CD4-positive, alpha-beta T cell (primary cell): ENCODE data around the gene BCL6B. TPM values are rescaled to one million over a fixed set of nuclear protein-coding genes. Genes with fewer than 3 reads are reported as not detected.

Experiments used
- ATAC-seq: fragments of 200-7000 bp; cut with Tn5 transposase; one replicate; pipeline ENCODE4 v1.10.0; 2022; ENCODE audit warnings: mild to moderate bottlenecking; ENCODE audit not compliant: poor library complexity
- CTCF ChIA-PET: fragments of 350-600 bp; sonication (Branson Sonifier 250); formaldehyde crosslinking; loops from one replicate; lab custom pipeline; 2021; ENCODE audit warnings: antibody characterized with exemption, inconsistent platforms; lab: Charles Lee
- POLR2A ChIA-PET: fragments of 350-600 bp; sonication (Branson Sonifier 250); formaldehyde crosslinking; loops from one replicate; lab custom pipeline; 2021; ENCODE audit warnings: antibody characterized with exemption, inconsistent platforms; lab: Charles Lee
- DNase-seq, 14 experiments: peaks; one replicate each; pipeline ENCODE4 v3.0.0-alpha.2; 2013 to 2020; ENCODE audit warnings: mixed read lengths in 2 of 14
- H3K27ac ChIP-seq, 2 donors: one replicate each; pipeline versions ENCODE4 v1.5.1 to v1.7.0; 2013; ENCODE audit warnings: low read length in 2 of 2, low read depth in 1 of 2, mild to moderate bottlenecking in 1 of 2
- H3K27me3 ChIP-seq, 2 experiments: 1 replicate in 1 of 2; 2 replicates in 1 of 2; pipeline versions ENCODE4 v1.6.1 to v1.7.0; 2013; ENCODE audit warnings: low read length in 2 of 2, control low read depth in 1 of 2, mild to moderate bottlenecking in 1 of 2, moderate library complexity in 1 of 2; ENCODE audit not compliant: insufficient read depth in 2 of 2, control insufficient read depth in 1 of 2
- H3K36me3 ChIP-seq: one replicate; pipeline ENCODE4 v1.6.1; 2013; ENCODE audit warnings: low read length, control low read depth; ENCODE audit not compliant: insufficient read depth
- H3K4me1 ChIP-seq: one replicate; pipeline ENCODE4 v1.6.1; 2013; ENCODE audit warnings: low read length, control low read depth; ENCODE audit not compliant: insufficient read depth
- H3K4me3 ChIP-seq: one replicate; pipeline ENCODE4 v1.5.1; 2013; ENCODE audit warnings: mild to moderate bottlenecking, low read length, moderate library complexity
- H3K9me3 ChIP-seq, 2 experiments: 1 replicate in 1 of 2; 2 replicates in 1 of 2; pipeline versions ENCODE4 v1.6.1 to v1.7.0; 2013; ENCODE audit warnings: low read length in 2 of 2, mild to moderate bottlenecking in 2 of 2, control low read depth in 1 of 2, moderate library complexity in 1 of 2; ENCODE audit not compliant: control insufficient read depth in 1 of 2, insufficient read depth in 1 of 2
- H3K27ac Mint-ChIP-seq: one replicate; pipeline ENCODE4 v1.8.0; 2020; ENCODE audit warnings: mixed read lengths
- H3K27me3 Mint-ChIP-seq: one replicate; pipeline ENCODE4 v1.8.0; 2021; ENCODE audit warnings: mixed read lengths
- H3K36me3 Mint-ChIP-seq: one replicate; pipeline ENCODE4 v1.8.0; 2021; ENCODE audit warnings: low read depth, mixed read lengths
- H3K4me1 Mint-ChIP-seq: one replicate; pipeline ENCODE4 v1.8.0; 2021; ENCODE audit warnings: low read depth, mixed read lengths
- H3K4me3 Mint-ChIP-seq: one replicate; pipeline ENCODE4 v1.8.0; 2020; ENCODE audit warnings: mild to moderate bottlenecking, mixed read lengths
- H3K9me3 Mint-ChIP-seq: one replicate; pipeline ENCODE4 v1.8.0; 2020; ENCODE audit warnings: mixed read lengths
- intact Hi-C, 2 experiments: fragments of 100-400 bp; cut with DNase I in 1 of 2; cut with micrococcal nuclease in 1 of 2; formaldehyde crosslinking; loops; one replicate each; pipeline versions ENCODE4 v1.15.1 to v1.9.0; 2023 to 2025; cut with DNase I, micrococcal nuclease
- total RNA-seq, 174 experiments: library from RNA in 2 of 174; stranded (reverse) in 2 of 174; gene quantifications; one replicate each; pipeline ENCODE4 v1.2.3 and lab custom pipeline; 2021 to 2026
- TF ChIP-seq, protein P1 (sequence below): fragments of 200-600 bp; IDR thresholded peaks from one replicate; pipeline ENCODE4 v1.8.0; 2022; ENCODE audit warnings: antibody characterized with exemption, mild to moderate bottlenecking

BCL6B gene
- total RNA-seq, 2 experiments from 2014 or later = not detected

DNA sequence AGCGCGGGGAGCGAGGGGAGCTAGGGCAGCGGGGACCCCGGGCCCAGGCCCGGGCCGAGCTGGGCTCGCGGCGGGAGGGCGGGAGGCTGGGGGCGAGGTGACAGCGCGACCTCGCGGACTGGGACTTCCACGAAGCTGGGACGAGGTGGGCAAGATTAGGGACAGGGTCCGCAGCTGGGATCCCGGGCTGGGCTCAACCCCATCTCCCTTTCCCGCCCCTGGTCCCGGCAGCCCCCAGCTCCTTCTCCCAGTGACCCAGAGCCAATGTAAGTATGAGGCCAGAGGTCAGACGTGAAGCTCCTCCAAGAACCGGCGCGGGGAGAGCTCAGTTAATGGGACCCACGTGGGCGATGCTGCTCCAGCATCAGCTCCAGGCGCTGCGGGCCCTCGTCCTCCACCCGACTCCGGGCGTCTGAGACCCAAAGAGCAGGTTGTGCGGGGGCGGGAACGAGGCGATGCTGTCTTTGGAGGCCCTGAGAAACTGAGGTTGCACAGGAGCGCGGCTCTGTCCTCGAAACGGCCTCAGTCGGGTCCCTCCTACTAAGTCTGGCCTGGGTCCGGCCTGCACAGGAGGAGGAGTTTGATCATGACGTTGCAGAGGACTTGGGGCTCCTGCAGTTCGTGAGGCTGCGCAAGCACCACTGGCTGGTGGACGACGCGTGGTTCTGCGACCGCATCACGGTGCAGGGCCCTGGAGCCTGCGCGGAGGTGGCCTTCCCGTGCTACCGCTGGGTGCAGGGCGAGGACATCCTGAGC lies 26.4 kb upstream of the BCL6B start:
- Histone ChIP-seq H3K27me3 (no peaks in the 10 kb centered on the region), H3K9me3 (no peaks in the 10 kb centered on the region), H3K4me3 (no peak overlapping the region), H3K36me3 (peaks cover 44% of the 10 kb centered on the region), H3K27ac (no peak overlapping the region), H3K4me1 (peaks cover 3% of the 10 kb centered on the region)
- H3K27me3 Mint-ChIP-seq = no peaks in the 10 kb centered on the region
- no peak for DNase-seq
- H3K27ac Mint-ChIP-seq = peak overlapping the region; percentile 40
- TF ChIP-seq, protein P1, sequence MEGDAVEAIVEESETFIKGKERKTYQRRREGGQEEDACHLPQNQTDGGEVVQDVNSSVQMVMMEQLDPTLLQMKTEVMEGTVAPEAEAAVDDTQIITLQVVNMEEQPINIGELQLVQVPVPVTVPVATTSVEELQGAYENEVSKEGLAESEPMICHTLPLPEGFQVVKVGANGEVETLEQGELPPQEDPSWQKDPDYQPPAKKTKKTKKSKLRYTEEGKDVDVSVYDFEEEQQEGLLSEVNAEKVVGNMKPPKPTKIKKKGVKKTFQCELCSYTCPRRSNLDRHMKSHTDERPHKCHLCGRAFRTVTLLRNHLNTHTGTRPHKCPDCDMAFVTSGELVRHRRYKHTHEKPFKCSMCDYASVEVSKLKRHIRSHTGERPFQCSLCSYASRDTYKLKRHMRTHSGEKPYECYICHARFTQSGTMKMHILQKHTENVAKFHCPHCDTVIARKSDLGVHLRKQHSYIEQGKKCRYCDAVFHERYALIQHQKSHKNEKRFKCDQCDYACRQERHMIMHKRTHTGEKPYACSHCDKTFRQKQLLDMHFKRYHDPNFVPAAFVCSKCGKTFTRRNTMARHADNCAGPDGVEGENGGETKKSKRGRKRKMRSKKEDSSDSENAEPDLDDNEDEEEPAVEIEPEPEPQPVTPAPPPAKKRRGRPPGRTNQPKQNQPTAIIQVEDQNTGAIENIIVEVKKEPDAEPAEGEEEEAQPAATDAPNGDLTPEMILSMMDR = no peak
- H3K36me3 Mint-ChIP-seq = peaks cover 53% of the 10 kb centered on the region
- H3K9me3 Mint-ChIP-seq = no peaks in the 10 kb centered on the region
- intact Hi-C loops = no loop called here
- ATAC-seq = no peak
- ChIA-PET CTCF (no interaction called here), POLR2A (interaction anchor here (0.6 kb wide), 1 partner anchor 134 kb away, joined by 3 read pairs; no protein-coding TSS in a partner anchor)
- no peaks in the 10 kb centered on the region for H3K4me1 Mint-ChIP-seq
- no peak overlapping the region for H3K4me3 Mint-ChIP-seq

DNA sequence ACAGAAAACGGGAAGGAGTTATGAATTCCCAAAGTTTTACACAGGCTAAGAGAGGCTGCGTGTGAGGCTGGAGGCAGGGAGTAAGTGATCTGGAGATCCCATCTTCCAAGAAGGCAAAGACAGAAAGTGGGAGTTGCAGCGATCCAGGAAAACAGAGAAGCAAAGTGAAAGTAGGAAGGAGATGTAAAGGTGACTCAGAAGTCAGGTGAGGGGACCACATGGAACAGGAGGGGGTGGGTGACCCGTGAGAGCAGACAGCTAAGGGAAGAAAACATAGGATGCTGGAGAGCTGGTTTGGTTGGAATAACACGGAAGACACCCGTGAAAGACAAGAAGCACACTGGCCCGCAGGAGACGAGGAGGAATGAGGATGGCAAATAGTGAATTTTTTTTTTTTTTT lies 25.7 kb upstream of the BCL6B start:
- H3K36me3 Mint-ChIP-seq = peaks cover 60% of the 10 kb centered on the region
- no peak overlapping the region for H3K4me3 Mint-ChIP-seq

DNA sequence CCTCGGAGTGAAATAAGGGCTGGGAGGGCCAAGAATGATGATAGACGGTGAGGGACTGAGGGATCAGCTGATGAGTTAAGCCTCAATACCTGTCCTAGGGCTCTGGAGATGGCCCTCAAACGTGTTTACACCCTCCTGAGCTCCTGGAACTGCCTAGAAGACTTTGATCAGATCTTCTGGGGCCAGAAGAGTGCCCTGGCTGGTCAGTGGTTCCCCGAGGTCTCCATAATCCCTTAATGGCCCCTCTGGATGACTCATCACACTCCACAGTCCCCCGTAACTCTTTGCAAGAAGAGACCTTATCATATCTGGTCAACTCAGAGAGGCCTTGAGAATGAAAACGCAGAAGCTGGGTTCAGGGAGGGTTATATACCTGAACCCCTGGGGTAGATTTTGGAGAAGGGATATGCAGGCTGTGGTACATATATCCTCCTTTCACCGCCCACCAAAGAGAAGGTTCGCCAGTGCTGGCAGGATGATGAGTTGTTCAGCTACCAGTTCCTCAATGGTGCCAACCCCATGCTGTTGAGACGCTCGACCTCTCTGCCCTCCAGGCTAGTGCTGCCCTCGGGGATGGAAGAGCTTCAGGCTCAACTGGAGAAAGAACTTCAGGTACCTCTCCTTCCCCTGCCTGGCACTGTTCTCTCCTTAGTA lies 23.9 kb upstream of the BCL6B start:
- POLR2A ChIA-PET = interaction anchor here (0.6 kb wide), 1 partner anchor 28 kb away, joined by 3 read pairs; no protein-coding TSS in a partner anchor
- no peak overlapping the region for H3K4me3 Mint-ChIP-seq
- Histone ChIP-seq H3K36me3 (peaks cover 63% of the 10 kb centered on the region), H3K9me3 (no peaks in the 10 kb centered on the region), H3K4me3 (no peak overlapping the region), H3K4me1 (peaks cover 4% of the 10 kb centered on the region), H3K27ac (no peak overlapping the region), H3K27me3 (no peaks in the 10 kb centered on the region)
- intact Hi-C loops = no loop called here
- H3K27me3 Mint-ChIP-seq = no peaks in the 10 kb centered on the region
- no peaks in the 10 kb centered on the region for H3K4me1 Mint-ChIP-seq
- no peak for ATAC-seq
- DNase-seq = no peak
- no peaks in the 10 kb centered on the region for H3K9me3 Mint-ChIP-seq
- peaks cover 72% of the 10 kb centered on the region for H3K36me3 Mint-ChIP-seq
- CTCF ChIA-PET = interaction anchor here (0.7 kb wide), 1 partner anchor 23 kb away, joined by 3 read pairs; no protein-coding TSS in a partner anchor
- TF ChIP-seq, protein P1 = no peak
- H3K27ac Mint-ChIP-seq = no peak overlapping the region

More for the DNA sequence above, 25.7 kb upstream of the BCL6B start:
- POLR2A ChIA-PET = no interaction called here
- intact Hi-C loops = no loop called here
- DNase-seq (no peak), ATAC-seq (no peak)
- TF ChIP-seq, protein P1 = no peak
- H3K27me3 Mint-ChIP-seq = no peaks in the 10 kb centered on the region
- no peaks in the 10 kb centered on the region for H3K9me3 ChIP-seq
- H3K27ac Mint-ChIP-seq = peak overlapping the region; percentile 40
- no peaks in the 10 kb centered on the region for H3K4me1 Mint-ChIP-seq
- no peak overlapping the region for H3K27ac ChIP-seq
- CTCF ChIA-PET = no interaction called here
- H3K4me3 ChIP-seq = no peak overlapping the region
- no peaks in the 10 kb centered on the region for H3K27me3 ChIP-seq
- H3K4me1 ChIP-seq = peaks cover 4% of the 10 kb centered on the region
- H3K36me3 ChIP-seq = peaks cover 52% of the 10 kb centered on the region
- H3K9me3 Mint-ChIP-seq = no peaks in the 10 kb centered on the region
